ENCODE data around the gene BRD3OS. TPM values are rescaled to one million over a fixed set of nuclear protein-coding genes. Genes with fewer than 3 reads are reported as not detected.

BRD3OS gene
- total and polyA plus RNA-seq, 2 donors (not counting 1 experiment from before 2014, with no cell fraction given): 12.4 to 19.4 TPM

- H2AFZ ChIP-seq (ENCODE audit: low read length): no peak overlapping the region
- no peaks in the 10 kb centered on the region for H3K27me3 ChIP-seq (ENCODE audit: control insufficient read depth, insufficient read depth, low read length)
- no peak for DNase-seq (ENCODE audit: low read depth in 2 of 2)
- no peaks in the 10 kb centered on the region for H3K9me3 ChIP-seq (ENCODE audit: control insufficient read depth, insufficient read depth, low read depth, low read length)
- H3K4me3 ChIP-seq (replicated peaks in 1 of 4; ENCODE audit: control extremely low read depth in 1 of 4, insufficient read depth in 1 of 4, low read depth in 3 of 4, low read length in 4 of 4): no peak overlapping the region
- TF ChIP-seq EZH2 (IDR thresholded peaks at IDR 0.05; ENCODE audit: low read length, missing control alignments) (no peak), CTCF (conservative IDR thresholded peaks at IDR 0.05 in 1 of 2, IDR thresholded peaks at IDR 0.05 in 1 of 2; ENCODE audit: low read depth in 1 of 2, low read length in 2 of 2) (no peak)
- no peak overlapping the region for H3K4me2 ChIP-seq (ENCODE audit: extremely low read depth, insufficient read depth, low read length)
- H3K9ac ChIP-seq (ENCODE audit: insufficient read depth, low read length): no peak overlapping the region
- no peaks in the 10 kb centered on the region for H3K36me3 ChIP-seq (ENCODE audit: control insufficient read depth, insufficient read depth, low read length)
- no peaks in the 10 kb centered on the region for H4K20me1 ChIP-seq (ENCODE audit: control insufficient read depth, extremely low read depth, insufficient read depth, low read length)
- H3K4me1 ChIP-seq (ENCODE audit: control insufficient read depth, extremely low read depth, insufficient read depth, low read length): peaks cover 5% of the 10 kb centered on the region
- peaks cover 72% of the 10 kb centered on the region for H3K79me2 ChIP-seq (ENCODE audit: control insufficient read depth, insufficient read depth, low read length)
- no peak overlapping the region for H3K27ac ChIP-seq (ENCODE audit: insufficient read depth, low read length)
These were observed 35.9 kb downstream of the BRD3OS start for GRCh38 chr9:134061019-134061687.

- Histone ChIP-seq H3K4me3 (replicated peaks in 1 of 4; ENCODE audit: control extremely low read depth in 1 of 4, insufficient read depth in 1 of 4, low read depth in 3 of 4, low read length in 4 of 4) (no peak overlapping the region), H3K27ac (ENCODE audit: insufficient read depth, low read length) (no peak overlapping the region), H2AFZ (ENCODE audit: low read length) (no peak overlapping the region), H3K27me3 (ENCODE audit: control insufficient read depth, insufficient read depth, low read length) (no peaks in the 10 kb centered on the region), H3K4me2 (ENCODE audit: extremely low read depth, insufficient read depth, low read length) (no peak overlapping the region), H3K79me2 (ENCODE audit: control insufficient read depth, insufficient read depth, low read length) (peaks cover 74% of the 10 kb centered on the region), H3K9ac (ENCODE audit: insufficient read depth, low read length) (no peak overlapping the region), H3K9me3 (ENCODE audit: control insufficient read depth, insufficient read depth, low read depth, low read length) (no peaks in the 10 kb centered on the region), H3K4me1 (ENCODE audit: control insufficient read depth, extremely low read depth, insufficient read depth, low read length) (peaks cover 2% of the 10 kb centered on the region), H3K36me3 (ENCODE audit: control insufficient read depth, insufficient read depth, low read length) (no peaks in the 10 kb centered on the region), H4K20me1 (ENCODE audit: control insufficient read depth, extremely low read depth, insufficient read depth, low read length) (no peaks in the 10 kb centered on the region)
- no peak for DNase-seq (ENCODE audit: low read depth in 2 of 2)
- no peak for TF ChIP-seq CTCF (conservative IDR thresholded peaks at IDR 0.05 in 1 of 2, IDR thresholded peaks at IDR 0.05 in 1 of 2; ENCODE audit: low read depth in 1 of 2, low read length in 2 of 2)
- no peak for TF ChIP-seq EZH2 (IDR thresholded peaks at IDR 0.05; ENCODE audit: low read length, missing control alignments)
These were observed 36.5 kb downstream of the BRD3OS start for GRCh38 chr9:134061688-134062371.

- no peak for DNase-seq (ENCODE audit: low read depth in 2 of 2)
- peaks cover 70% of the 10 kb centered on the region for H3K79me2 ChIP-seq (ENCODE audit: control insufficient read depth, insufficient read depth, low read length)
- H3K4me3 ChIP-seq (replicated peaks in 1 of 4; ENCODE audit: control extremely low read depth in 1 of 4, insufficient read depth in 1 of 4, low read depth in 3 of 4, low read length in 4 of 4): no peak overlapping the region
- no peaks in the 10 kb centered on the region for H3K9me3 ChIP-seq (ENCODE audit: control insufficient read depth, insufficient read depth, low read depth, low read length)
- peaks cover 2% of the 10 kb centered on the region for H3K4me1 ChIP-seq (ENCODE audit: control insufficient read depth, extremely low read depth, insufficient read depth, low read length)
- no peak overlapping the region for H2AFZ ChIP-seq (ENCODE audit: low read length)
- TF ChIP-seq CTCF (conservative IDR thresholded peaks at IDR 0.05 in 1 of 2, IDR thresholded peaks at IDR 0.05 in 1 of 2; ENCODE audit: low read depth in 1 of 2, low read length in 2 of 2) (no peak), EZH2 (IDR thresholded peaks at IDR 0.05; ENCODE audit: low read length, missing control alignments) (no peak)
- H3K36me3 ChIP-seq (ENCODE audit: control insufficient read depth, insufficient read depth, low read length): no peaks in the 10 kb centered on the region
- H3K27me3 ChIP-seq (ENCODE audit: control insufficient read depth, insufficient read depth, low read length): no peaks in the 10 kb centered on the region
- H3K9ac ChIP-seq (ENCODE audit: insufficient read depth, low read length): no peak overlapping the region
- H3K27ac ChIP-seq (ENCODE audit: insufficient read depth, low read length): no peak overlapping the region
- no peak overlapping the region for H3K4me2 ChIP-seq (ENCODE audit: extremely low read depth, insufficient read depth, low read length)
- no peaks in the 10 kb centered on the region for H4K20me1 ChIP-seq (ENCODE audit: control insufficient read depth, extremely low read depth, insufficient read depth, low read length)
These were observed 37.3 kb downstream of the BRD3OS start for GRCh38 chr9:134062461-134063087.
